ENCODE results near the gene ARHGEF2.

ARHGEF2 gene

DNA sequence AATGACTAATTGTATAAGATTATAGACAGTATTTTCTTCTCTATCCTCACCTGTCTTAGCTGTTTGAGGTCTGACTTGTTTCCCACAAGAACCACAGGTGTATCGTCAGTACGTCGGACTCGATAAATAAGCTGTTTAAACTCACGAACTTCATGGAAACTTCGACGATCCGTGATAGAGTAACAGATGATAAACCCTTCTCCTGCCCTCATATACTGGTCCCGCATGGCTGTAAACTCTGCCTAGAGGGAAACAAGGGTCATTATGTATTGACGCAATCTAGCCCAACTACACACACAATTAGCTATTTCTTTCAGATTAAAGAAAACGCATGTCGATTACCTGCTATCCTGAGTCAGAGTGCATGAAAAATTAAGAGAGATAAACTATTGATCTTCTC is 74.1 kb downstream of the ARHGEF2 start:
- no peak for DNase-seq

DNA sequence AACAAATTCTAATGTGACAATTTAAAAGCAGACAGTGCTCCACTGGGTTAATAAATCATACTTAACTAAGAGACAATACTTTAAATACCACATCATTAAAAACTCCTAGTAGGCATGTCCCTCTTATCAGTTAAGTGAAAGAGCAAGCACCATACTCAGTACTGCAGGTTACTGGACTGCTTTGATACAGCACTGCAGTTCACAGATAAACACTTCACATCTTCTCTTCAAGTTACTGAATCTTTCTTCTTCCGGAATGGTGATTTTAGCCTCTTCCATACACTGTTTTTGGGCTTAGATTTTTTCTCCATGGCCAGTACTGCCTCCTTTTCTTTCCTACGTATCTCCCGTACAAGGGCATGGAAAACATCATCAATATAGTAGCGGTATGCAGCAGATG is 78.2 kb downstream of the ARHGEF2 start:
- no peak for DNase-seq

DNA sequence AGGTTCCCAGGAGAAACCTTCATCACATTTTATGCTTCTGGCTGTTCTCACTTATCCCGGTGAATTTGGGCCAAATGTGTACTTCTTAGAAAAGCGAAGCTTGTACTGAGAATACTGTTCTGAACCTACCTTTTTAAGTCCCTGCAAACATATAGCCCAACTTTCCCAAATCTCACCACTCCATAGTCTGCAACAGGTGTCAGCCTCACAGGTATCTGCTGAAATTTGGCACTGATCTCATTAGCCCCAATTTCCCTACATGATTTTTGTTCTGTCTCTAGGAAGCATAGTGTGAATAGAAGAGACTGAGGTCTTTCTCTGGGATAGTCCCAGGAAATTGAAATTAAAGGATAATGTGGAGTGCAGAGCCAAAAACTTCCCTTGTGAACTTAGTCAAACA is 78.7 kb downstream of the ARHGEF2 start:
- no peak for DNase-seq

DNA sequence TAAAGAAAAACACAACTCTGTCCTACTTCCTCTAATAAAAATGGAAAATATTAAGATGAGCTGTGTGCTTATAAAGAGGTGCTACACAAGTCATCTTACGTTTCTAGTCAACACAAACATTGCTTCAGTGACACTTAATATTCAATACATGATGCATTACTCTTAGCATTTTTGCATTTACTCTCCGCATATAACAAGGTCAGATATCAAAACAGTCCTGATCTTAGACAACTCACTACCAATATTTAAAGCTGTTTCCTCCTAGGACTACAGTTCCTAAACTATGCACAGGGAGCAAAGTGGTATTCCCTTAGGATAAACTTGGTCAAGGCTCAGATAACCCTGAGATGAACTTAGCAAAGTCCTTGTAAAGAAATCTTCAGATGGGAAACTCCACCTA is 79.5 kb downstream of the ARHGEF2 start:
- no peak for DNase-seq

GRCh38 chr1:155897746-155898145 is 80.6 kb downstream of the ARHGEF2 start:
- DNase-seq: no peak

Data from activated CD4-positive, alpha-beta T cell treated with anti-CD3 and anti-CD28 coated beads for 4 hours (primary cell).